GM21529 (cell line): Measurements from ENCODE around the gene SPATA32.
"Not testable (repeated sequence)": the region's sequence is repeated elsewhere in the genome, so short reads cannot be mapped to it uniquely, and the experiment has no call there.

Experiments
- ATAC-seq: cut with Tn5 transposase; IDR thresholded peaks from one replicate; pipeline ENCODE4 v1.9.1; 2021; ENCODE audit not compliant: unreplicated experiment

SPATA32 gene

GRCh38 chr17:45261577-45262515 lies at the start of gene SPATA32:
Gene SPATA32, minus strand, starts transcription at chr17:45262094. Its CDS starts 78 bp downstream, at chr17:45262016.
- ATAC-seq = no peak

- ATAC-seq = no peak
Observed at GRCh38 chr17:45311401-45311759, 49.5 kb upstream of the SPATA32 start.

GRCh38 chr17:45310380-45311324 lies 48.8 kb upstream of the SPATA32 start:
- ATAC-seq = no peak

- no peak for ATAC-seq
Observed at GRCh38 chr17:45309400-45309799, 47.5 kb upstream of the SPATA32 start.

- ATAC-seq = no peak
Observed at GRCh38 chr17:45308840-45309239, 46.9 kb upstream of the SPATA32 start.

- no peak for ATAC-seq
Observed at GRCh38 chr17:45308016-45308365, 46.1 kb upstream of the SPATA32 start.

GRCh38 chr17:45307290-45308015 lies 45.6 kb upstream of the SPATA32 start:
- no peak for ATAC-seq

GRCh38 chr17:45306623-45307022 lies 44.7 kb upstream of the SPATA32 start:
- ATAC-seq = no peak

GRCh38 chr17:45306094-45306493 lies 44.2 kb upstream of the SPATA32 start:
- no peak for ATAC-seq

- no peak for ATAC-seq
Observed at GRCh38 chr17:45305530-45306087, 43.7 kb upstream of the SPATA32 start.

- no peak for ATAC-seq
Observed at GRCh38 chr17:45302649-45303173, 40.8 kb upstream of the SPATA32 start.

- not testable (repeated sequence) for ATAC-seq
Observed at GRCh38 chr17:45302220-45302619, 40.3 kb upstream of the SPATA32 start.

GRCh38 chr17:45301674-45302073 lies 39.8 kb upstream of the SPATA32 start:
- no peak for ATAC-seq

- no peak for ATAC-seq
Observed at GRCh38 chr17:45300060-45300751, 38.3 kb upstream of the SPATA32 start.

- no peak for ATAC-seq
Observed at GRCh38 chr17:45299361-45299760, 37.5 kb upstream of the SPATA32 start.

- no peak for ATAC-seq
Observed at GRCh38 chr17:45298546-45299285, 36.8 kb upstream of the SPATA32 start.

- no peak for ATAC-seq
Observed at GRCh38 chr17:45296833-45297124, 34.9 kb upstream of the SPATA32 start.

- no peak for ATAC-seq
Observed at GRCh38 chr17:45296003-45296832, 34.3 kb upstream of the SPATA32 start.

- ATAC-seq = no peak
Observed at GRCh38 chr17:45294506-45294905, 32.6 kb upstream of the SPATA32 start.
